GM12878 (cell line): ENCODE data around the gene SHROOM2. TPM values are rescaled to one million over a fixed set of nuclear protein-coding genes. Genes with fewer than 3 reads are reported as not detected.

Experiments
- ATAC-seq: fragments of 200-7000 bp; cut with Tn5 transposase; 3 replicates; pipeline ENCODE4 v1.9.1; 2020; ENCODE audit warnings: mild to moderate bottlenecking, moderate library complexity
- BruUV-seq: library from RNA; stranded (reverse); fragments of 400-500 nt; replicated peaks from 2 replicates; lab custom pipeline; 2021; lab: Mats Ljungman, UMichigan
- CTCF ChIA-PET: fragments of 300-600 bp; sonication (Branson Sonifier 250); formaldehyde crosslinking; extraction: SDS; loops from one replicate; lab custom pipeline; 2021; ENCODE audit warnings: inconsistent platforms; lab: Yijun Ruan, JAX
- POLR2A ChIA-PET: fragments of 350-600 bp; formaldehyde crosslinking; extraction: SDS; loops from one replicate; lab custom pipeline; 2021; ENCODE audit warnings: inconsistent platforms; lab: Charles Lee
- RAD21 ChIA-PET: fragments of 300-600 bp; sonication (Branson Sonifier 250); formaldehyde crosslinking; loops from one replicate; lab custom pipeline; 2023; ENCODE audit warnings: antibody characterized with exemption; ENCODE audit not compliant: unreplicated experiment; lab: Charles Lee
- SMC1A ChIA-PET: fragments of 300-600 bp; sonication (Branson Sonifier 250); formaldehyde crosslinking; loops from one replicate; lab custom pipeline; 2023; ENCODE audit not compliant: unreplicated experiment, uncharacterized antibody; lab: Charles Lee
- DNase-seq: peaks from one replicate; pipeline ENCODE4 v3.0.0-alpha.2; 2011; ENCODE audit warnings: low read depth, low spot score
- FAIRE-seq: peaks from 3 replicates; lab custom pipeline; 2011; peaks lifted over from hg19 to GRCh38; lab: Jason Lieb, UNC
- H2AFZ ChIP-seq: 2 replicates; pipeline ENCODE4 v1.6.0; 2011; ENCODE audit warnings: low read depth, low read length, control low read depth; ENCODE audit not compliant: control insufficient read depth
- H3K27ac ChIP-seq: 2 replicates; pipeline ENCODE4 v1.5.1; 2011; ENCODE audit warnings: control low read depth; ENCODE audit not compliant: control insufficient read depth, insufficient read depth
- H3K27me3 ChIP-seq, 2 experiments: replicated peaks in 1 of 2; 2 replicates each; pipeline versions ENCODE4 v1.6.0 to v1.6.1; 2011; ENCODE audit warnings: low read length in 1 of 2; ENCODE audit not compliant: control insufficient read depth in 2 of 2, insufficient read depth in 2 of 2
- H3K36me3 ChIP-seq, 2 experiments: 2 replicates each; pipeline ENCODE4 v1.5.1; 2011; ENCODE audit warnings: low read length in 1 of 2; ENCODE audit not compliant: control insufficient read depth in 2 of 2, insufficient read depth in 2 of 2
- H3K4me1 ChIP-seq: 2 replicates; pipeline ENCODE4 v1.6.1; 2011; ENCODE audit warnings: mild to moderate bottlenecking, low read length, moderate library complexity, mixed read lengths; ENCODE audit not compliant: control insufficient read depth, insufficient read depth
- H3K4me2 ChIP-seq: 2 replicates; pipeline ENCODE4 v1.6.0; 2011; ENCODE audit warnings: control low read depth; ENCODE audit not compliant: control insufficient read depth, insufficient read depth
- H3K4me3 ChIP-seq: fragments of 200-600 bp; sonication (generic); 2 replicates; pipeline ENCODE4 v1.5.1; 2016
- H3K79me2 ChIP-seq: 2 replicates; pipeline ENCODE4 v1.6.0; 2011; ENCODE audit warnings: low read length; ENCODE audit not compliant: control insufficient read depth, insufficient read depth
- H3K9ac ChIP-seq: 2 replicates; pipeline ENCODE4 v1.8.0; 2011; ENCODE audit warnings: low read length, control low read depth, mixed read lengths; ENCODE audit not compliant: control insufficient read depth, insufficient read depth
- H3K9me3 ChIP-seq: replicated peaks from 3 replicates; pipeline ENCODE4 v1.5.1; 2011; ENCODE audit warnings: mild to moderate bottlenecking, low read length; ENCODE audit not compliant: control insufficient read depth, insufficient read depth
- H4K20me1 ChIP-seq: 2 replicates; pipeline ENCODE4 v1.6.0; 2011; ENCODE audit not compliant: control insufficient read depth, insufficient read depth
- ATF7 ChIP-seq: fragments of 450-650 bp; IDR thresholded peaks from 2 replicates; pipeline ENCODE4 v1.6.1; 2016; ENCODE audit warnings: low read depth, mild to moderate bottlenecking
- CREB1 ChIP-seq: IDR thresholded peaks from 2 replicates; pipeline ENCODE4 v1.6.1; 2012; ENCODE audit warnings: low read depth, mild to moderate bottlenecking, inconsistent platforms
- CREM ChIP-seq: IDR thresholded peaks from 2 replicates; pipeline ENCODE4 v1.6.1; 2014; ENCODE audit warnings: antibody characterized with exemption, low read depth
- ETV6 ChIP-seq, 2 experiments: fragments of 450-650 bp in 1 of 2; IDR thresholded peaks in 1 of 2; conservative IDR thresholded peaks in 1 of 2; 2 replicates each; pipeline ENCODE4 v1.6.1; 2014; ENCODE audit warnings: antibody characterized with exemption in 1 of 2, borderline replicate concordance in 1 of 2, low read depth in 1 of 2, mild to moderate bottlenecking in 1 of 2, moderate library complexity in 1 of 2
- HDAC6 ChIP-seq: fragments of 200-600 bp; sonication (generic); IDR thresholded peaks from one replicate; pipeline ENCODE4 v1.8.0; 2017; ENCODE audit warnings: antibody characterized with exemption; ENCODE audit not compliant: unreplicated experiment
- PML ChIP-seq: IDR thresholded peaks from 2 replicates; pipeline ENCODE4 v1.6.1; 2012; ENCODE audit warnings: low read length, inconsistent platforms
- SREBF1 ChIP-seq: IDR thresholded peaks from 2 replicates; pipeline ENCODE4 v1.6.1; 2012; ENCODE audit warnings: mild to moderate bottlenecking, low read length
- SUZ12 ChIP-seq: fragments of 200-600 bp; sonication (generic); IDR thresholded peaks from one replicate; pipeline ENCODE4 v1.6.1; 2018; ENCODE audit warnings: antibody characterized with exemption, mild to moderate bottlenecking; ENCODE audit not compliant: unreplicated experiment
- TAF1 ChIP-seq: IDR thresholded peaks from 2 replicates; pipeline ENCODE4 v1.6.1; 2011; ENCODE audit warnings: mild to moderate bottlenecking, low read depth, low read length, borderline replicate concordance
- YY1 ChIP-seq: IDR thresholded peaks from 2 replicates; pipeline ENCODE4 v1.6.1; 2011; ENCODE audit warnings: low read depth, mild to moderate bottlenecking, low read length
- ZNF207 ChIP-seq: fragments of 450-650 bp; IDR thresholded peaks from 2 replicates; pipeline ENCODE4 v1.6.1; 2014; ENCODE audit warnings: antibody characterized with exemption, mild to moderate bottlenecking, borderline replicate concordance
- ZNF24 ChIP-seq: fragments of 450-650 bp; IDR thresholded peaks from 2 replicates; pipeline ENCODE4 v1.6.1; 2017; ENCODE audit warnings: antibody characterized with exemption, mild to moderate bottlenecking
- WGBS: methylation state at CpG from one replicate; pipeline ENCODE4 v1.1.6; 2016; ENCODE audit warnings: low lambda C conversion rate; ENCODE audit not compliant: insufficient replicate concordance, insufficient coverage; ENCODE audit errors: missing lambda C conversion rate; 5-methylcytosine and 5-hydroxymethylcytosine counted together
- in situ Hi-C: fragments of 300-500 bp; cut with MboI; formaldehyde crosslinking; loops from 9 replicates; pipeline ENCODE4 v1.14.3; 2018; ENCODE audit warnings: mixed read lengths
- intact Hi-C: fragments of 100-400 bp; cut with micrococcal nuclease; formaldehyde crosslinking; loops from one replicate; pipeline ENCODE4 v1.14.2; 2022; ENCODE audit not compliant: unreplicated experiment
- polyA plus RNA-seq, 11 experiments: library from polyadenylated mRNA; depleted of rRNA in 4 of 11; unstranded in 6 of 11; stranded (reverse) in 5 of 11; fragments of >200 nt; fragmentation: Nextera tagmentation in 4 of 11; fragmentation: Illumina TruSeq in 1 of 11; extraction: Ambion mirVana in 4 of 11; extraction: Trizol in 1 of 11; gene quantifications; 1 replicate in 1 of 11; 2 replicates in 10 of 11; pipeline versions ENCODE4 v1.2.1 to v1.2.3, GENCODE V29; 2011 to 2016; ENCODE audit warnings: inconsistent platforms in 2 of 11, missing spikeins in 2 of 11, low read depth in 1 of 11
- total RNA-seq, 4 experiments: library from RNA; depleted of rRNA in 3 of 4; stranded (reverse); fragments of >200 nt in 3 of 4; fragmentation: Illumina TruSeq in 1 of 4; extraction: Trizol in 1 of 4; gene quantifications; 2 replicates each; pipeline versions ENCODE4 v1.2.1 to v1.2.3, GENCODE V29; 2013 to 2021
- TF ChIP-seq, protein P1 (sequence below): IDR thresholded peaks from 2 replicates; pipeline ENCODE4 v1.6.1; 2012; ENCODE audit warnings: low read depth, low read length, improper control_type of control experiment
- TF ChIP-seq, protein P2 (sequence below): fragments of 450-650 bp; IDR thresholded peaks from 2 replicates; pipeline ENCODE4 v1.6.1; 2016; ENCODE audit warnings: mild to moderate bottlenecking
- TF ChIP-seq, protein P3 (sequence below): fragments of 450-650 bp; conservative IDR thresholded peaks from 2 replicates; pipeline ENCODE4 v1.6.1; 2017; ENCODE audit warnings: mild to moderate bottlenecking, moderate library complexity

Gene SHROOM2
- total and polyA plus RNA-seq, 10 of the 15 experiments (the other 5 are each of a cell fraction or from before 2014, with no cell fraction given) = under 0.01 to 0.15 (median 0.09) TPM; not detected in 2

DNA sequence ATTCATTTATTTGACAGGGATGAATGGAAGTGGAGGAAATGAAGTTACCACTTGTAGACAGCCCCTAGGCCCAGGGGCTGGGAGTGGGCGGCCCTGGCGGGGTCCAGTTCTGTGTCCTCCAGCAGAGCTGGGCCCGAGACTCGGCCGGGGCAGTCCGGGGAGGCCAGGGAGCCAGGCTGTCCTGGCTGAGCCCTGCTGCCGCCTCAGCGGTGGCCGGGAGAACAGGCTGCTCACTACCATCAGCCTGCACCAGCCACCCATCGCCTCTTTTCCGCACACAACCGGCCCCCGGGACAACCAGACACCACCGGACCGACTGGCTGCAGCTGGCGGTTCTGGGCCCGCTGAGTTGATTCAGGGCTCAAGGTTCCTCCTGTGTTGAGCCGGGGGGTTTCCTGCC lies 206.5 kb downstream of the SHROOM2 start:
- ATAC-seq (no peak), FAIRE-seq (no peak), DNase-seq (no peak)
- no peaks in the 10 kb centered on the region for H3K79me2 ChIP-seq
- no peak overlapping the region for H3K9ac ChIP-seq
- peaks cover 9% of the 10 kb centered on the region for H3K4me1 ChIP-seq
- H3K4me3 ChIP-seq = no peak overlapping the region
- BruUV-seq = no TSS peak
- ChIA-PET RAD21 (interaction anchor here (14.7 kb wide), 1 partner anchor 123 kb away, joined by 424 read pairs; no protein-coding TSS in a partner anchor), POLR2A (no interaction called here), SMC1A (interaction anchor here (1.4 to 4.1 kb wide), 4 partner anchors 43 to 127 kb away, joined by 3 to 41 read pairs (median 4); no protein-coding TSS in a partner anchor), CTCF (interaction anchor here (2.7 kb wide), 1 partner anchor 127 kb away, joined by 29 read pairs; no protein-coding TSS in a partner anchor)
- intact Hi-C loops (no loop called here), in situ Hi-C loops (loop anchor here (25.0 kb wide), 2 partner anchors 620 to 1120 kb away; partner anchors contain the start of genes HCCS and MID1)
- H2AFZ ChIP-seq = no peak overlapping the region
- H3K36me3 ChIP-seq = no peaks in the 10 kb centered on the region
- H3K4me2 ChIP-seq = no peak overlapping the region
- 71% methylated on average over 18 of the region's 18 CpGs for WGBS
- H4K20me1 ChIP-seq = no peaks in the 10 kb centered on the region
- no peaks in the 10 kb centered on the region for H3K9me3 ChIP-seq
- H3K27me3 ChIP-seq = no peaks in the 10 kb centered on the region
- H3K27ac ChIP-seq = no peak overlapping the region
- no peak for TF ChIP-seq CREB1
- TF ChIP-seq SUZ12 = no peak
- no peak for TF ChIP-seq YY1
- no peak for TF ChIP-seq PML
- no peak for TF ChIP-seq HDAC6
- no peak for TF ChIP-seq ZNF207
- TF ChIP-seq SREBF1 = no peak
- TF ChIP-seq CREM = no peak
- no peak for TF ChIP-seq TAF1
- TF ChIP-seq, protein P1, sequence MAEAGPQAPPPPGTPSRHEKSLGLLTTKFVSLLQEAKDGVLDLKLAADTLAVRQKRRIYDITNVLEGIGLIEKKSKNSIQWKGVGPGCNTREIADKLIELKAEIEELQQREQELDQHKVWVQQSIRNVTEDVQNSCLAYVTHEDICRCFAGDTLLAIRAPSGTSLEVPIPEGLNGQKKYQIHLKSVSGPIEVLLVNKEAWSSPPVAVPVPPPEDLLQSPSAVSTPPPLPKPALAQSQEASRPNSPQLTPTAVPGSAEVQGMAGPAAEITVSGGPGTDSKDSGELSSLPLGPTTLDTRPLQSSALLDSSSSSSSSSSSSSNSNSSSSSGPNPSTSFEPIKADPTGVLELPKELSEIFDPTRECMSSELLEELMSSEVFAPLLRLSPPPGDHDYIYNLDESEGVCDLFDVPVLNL = no peak
- TF ChIP-seq, protein P2, sequence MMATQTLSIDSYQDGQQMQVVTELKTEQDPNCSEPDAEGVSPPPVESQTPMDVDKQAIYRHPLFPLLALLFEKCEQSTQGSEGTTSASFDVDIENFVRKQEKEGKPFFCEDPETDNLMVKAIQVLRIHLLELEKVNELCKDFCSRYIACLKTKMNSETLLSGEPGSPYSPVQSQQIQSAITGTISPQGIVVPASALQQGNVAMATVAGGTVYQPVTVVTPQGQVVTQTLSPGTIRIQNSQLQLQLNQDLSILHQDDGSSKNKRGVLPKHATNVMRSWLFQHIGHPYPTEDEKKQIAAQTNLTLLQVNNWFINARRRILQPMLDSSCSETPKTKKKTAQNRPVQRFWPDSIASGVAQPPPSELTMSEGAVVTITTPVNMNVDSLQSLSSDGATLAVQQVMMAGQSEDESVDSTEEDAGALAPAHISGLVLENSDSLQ = no peak
- no peak for TF ChIP-seq ZNF24
- TF ChIP-seq ETV6 (conservative IDR thresholded peaks at IDR 0.05 in 1 of 2, IDR thresholded peaks at IDR 0.05 in 1 of 2; ENCODE audit: borderline replicate concordance in 1 of 2, low read depth in 1 of 2) = no peak
- TF ChIP-seq ATF7 = no peak
- TF ChIP-seq, protein P3, sequence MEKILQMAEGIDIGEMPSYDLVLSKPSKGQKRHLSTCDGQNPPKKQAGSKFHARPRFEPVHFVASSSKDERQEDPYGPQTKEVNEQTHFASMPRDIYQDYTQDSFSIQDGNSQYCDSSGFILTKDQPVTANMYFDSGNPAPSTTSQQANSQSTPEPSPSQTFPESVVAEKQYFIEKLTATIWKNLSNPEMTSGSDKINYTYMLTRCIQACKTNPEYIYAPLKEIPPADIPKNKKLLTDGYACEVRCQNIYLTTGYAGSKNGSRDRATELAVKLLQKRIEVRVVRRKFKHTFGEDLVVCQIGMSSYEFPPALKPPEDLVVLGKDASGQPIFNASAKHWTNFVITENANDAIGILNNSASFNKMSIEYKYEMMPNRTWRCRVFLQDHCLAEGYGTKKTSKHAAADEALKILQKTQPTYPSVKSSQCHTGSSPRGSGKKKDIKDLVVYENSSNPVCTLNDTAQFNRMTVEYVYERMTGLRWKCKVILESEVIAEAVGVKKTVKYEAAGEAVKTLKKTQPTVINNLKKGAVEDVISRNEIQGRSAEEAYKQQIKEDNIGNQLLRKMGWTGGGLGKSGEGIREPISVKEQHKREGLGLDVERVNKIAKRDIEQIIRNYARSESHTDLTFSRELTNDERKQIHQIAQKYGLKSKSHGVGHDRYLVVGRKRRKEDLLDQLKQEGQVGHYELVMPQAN = no peak
